HCEC 1CT (cell line): ENCODE data around the gene ZNF768.
"Not testable (repeated sequence)": the region's sequence is repeated elsewhere in the genome, so short reads cannot be mapped to it uniquely, and the experiment has no call there.

Experiments used
- DNase-seq: peaks from one replicate; pipeline ENCODE4 v3.0.0-alpha.2; 2017

ZNF768 gene

GRCh38 chr16:30503403-30504296, 22.7 kb downstream of the ZNF768 start:
- DNase-seq, result no peak

- DNase-seq, result no peak
These were observed 27.1 kb downstream of the ZNF768 start for GRCh38 chr16:30499284-30499683.

GRCh38 chr16:30494709-30495108, 31.7 kb downstream of the ZNF768 start:
- no peak for DNase-seq

GRCh38 chr16:30493941-30494488, 32.4 kb downstream of the ZNF768 start:
- DNase-seq, result no peak

GRCh38 chr16:30491744-30492308, 34.5 kb downstream of the ZNF768 start:
- peak; percentile 67 for DNase-seq

- DNase-seq, result no peak
These were observed 35.1 kb downstream of the ZNF768 start for GRCh38 chr16:30491229-30491628.

GRCh38 chr16:30490210-30490609, 36.2 kb downstream of the ZNF768 start:
- DNase-seq, result no peak

GRCh38 chr16:30488764-30489605, 37.4 kb downstream of the ZNF768 start:
- DNase-seq, result peak; percentile 14

GRCh38 chr16:30485818-30486436, 40.4 kb downstream of the ZNF768 start:
- DNase-seq, result peak; percentile 9

GRCh38 chr16:30484887-30485286, 41.5 kb downstream of the ZNF768 start:
- no peak for DNase-seq

- DNase-seq, result no peak
These were observed 44.0 kb downstream of the ZNF768 start for GRCh38 chr16:30482366-30482765.

- no peak for DNase-seq
These were observed 45.0 kb downstream of the ZNF768 start for GRCh38 chr16:30481381-30481780.

- DNase-seq, result no peak
These were observed 47.4 kb downstream of the ZNF768 start for GRCh38 chr16:30478766-30479478.

GRCh38 chr16:30477773-30478172, 48.6 kb downstream of the ZNF768 start:
- DNase-seq, result not testable (repeated sequence)

- DNase-seq, result no peak
These were observed 49.4 kb downstream of the ZNF768 start for GRCh38 chr16:30476991-30477390.

- DNase-seq, result no peak
These were observed 51.7 kb downstream of the ZNF768 start for GRCh38 chr16:30474684-30475083.

GRCh38 chr16:30474074-30474452, 52.3 kb downstream of the ZNF768 start:
- DNase-seq, result no peak
